ENCODE data around the gene RNF123. TPM values are rescaled to one million over a fixed set of nuclear protein-coding genes. Genes with fewer than 3 reads are reported as not detected.

RNF123 gene
- total RNA-seq, 1 donor from 2014 or later: 49.9 TPM

- Mint-ChIP-seq H3K27ac (no peak overlapping the region), H3K4me1 (ENCODE audit: unreplicated experiment) (peaks cover 10% of the 10 kb centered on the region)
- TF ChIP-seq CTCF (conservative IDR thresholded peaks at IDR 0.05): no peak
Observed at GRCh38 chr3:49659756-49660155, 29.6 kb upstream of the RNF123 start.

DNA sequence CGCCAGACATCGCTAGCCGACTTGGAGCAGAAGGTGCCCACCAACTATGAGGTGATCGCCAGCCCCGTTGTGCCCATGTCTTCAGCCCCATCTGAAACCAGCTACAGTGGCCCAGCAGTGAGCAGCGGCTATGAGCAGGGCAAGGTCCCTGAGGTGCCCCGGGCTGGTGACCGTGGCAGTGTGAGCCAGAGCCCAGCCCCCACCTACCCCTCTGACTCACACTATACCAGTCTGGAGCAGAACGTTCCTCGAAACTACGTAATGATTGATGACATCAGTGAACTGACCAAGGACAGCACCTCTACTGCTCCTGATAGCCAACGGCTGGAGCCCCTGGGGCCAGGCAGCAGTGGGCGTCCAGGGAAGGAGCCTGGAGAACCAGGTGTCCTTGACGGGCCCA is 28.1 kb upstream of the RNF123 start:
- Mint-ChIP-seq H3K27ac (no peak overlapping the region), H3K36me3 (no peaks in the 10 kb centered on the region), H3K4me3 (no peak overlapping the region), H3K4me1 (ENCODE audit: unreplicated experiment) (peaks cover 11% of the 10 kb centered on the region), H3K27me3 (no peaks in the 10 kb centered on the region), H3K9me3 (no peaks in the 10 kb centered on the region)
- no peak for DNase-seq (ENCODE audit: extremely low spot score, unreplicated experiment)
- no peak for TF ChIP-seq CTCF (conservative IDR thresholded peaks at IDR 0.05)

More at GRCh38 chr3:49659756-49660155, 29.6 kb upstream of the RNF123 start:
- no peak for DNase-seq (ENCODE audit: extremely low spot score, unreplicated experiment)
- H3K27me3 Mint-ChIP-seq: no peaks in the 10 kb centered on the region
- H3K4me3 Mint-ChIP-seq: no peak overlapping the region
- H3K9me3 Mint-ChIP-seq: no peaks in the 10 kb centered on the region
- H3K36me3 Mint-ChIP-seq: no peaks in the 10 kb centered on the region

DNA sequence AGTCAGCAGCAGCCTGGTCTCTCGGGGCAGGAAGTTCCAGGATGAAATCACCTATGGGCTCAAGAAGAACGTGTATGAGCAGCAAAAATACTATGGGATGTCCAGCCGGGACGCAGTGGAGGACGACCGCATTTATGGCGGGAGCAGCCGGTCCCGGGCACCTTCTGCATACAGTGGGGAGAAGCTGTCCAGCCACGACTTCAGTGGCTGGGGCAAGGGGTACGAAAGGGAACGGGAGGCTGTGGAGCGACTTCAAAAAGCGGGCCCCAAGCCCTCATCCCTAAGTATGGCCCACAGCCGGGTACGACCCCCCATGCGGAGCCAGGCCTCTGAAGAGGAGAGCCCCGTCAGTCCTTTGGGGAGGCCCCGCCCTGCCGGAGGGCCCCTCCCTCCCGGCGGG is 27.3 kb upstream of the RNF123 start:
- H3K9me3 Mint-ChIP-seq: no peaks in the 10 kb centered on the region
- no peak overlapping the region for H3K27ac Mint-ChIP-seq
- no peak for DNase-seq (ENCODE audit: extremely low spot score, unreplicated experiment)
- no peaks in the 10 kb centered on the region for H3K27me3 Mint-ChIP-seq
- no peak overlapping the region for H3K4me3 Mint-ChIP-seq
- H3K4me1 Mint-ChIP-seq (ENCODE audit: unreplicated experiment): peaks cover 16% of the 10 kb centered on the region
- no peaks in the 10 kb centered on the region for H3K36me3 Mint-ChIP-seq
- no peak for TF ChIP-seq CTCF (conservative IDR thresholded peaks at IDR 0.05)

DNA sequence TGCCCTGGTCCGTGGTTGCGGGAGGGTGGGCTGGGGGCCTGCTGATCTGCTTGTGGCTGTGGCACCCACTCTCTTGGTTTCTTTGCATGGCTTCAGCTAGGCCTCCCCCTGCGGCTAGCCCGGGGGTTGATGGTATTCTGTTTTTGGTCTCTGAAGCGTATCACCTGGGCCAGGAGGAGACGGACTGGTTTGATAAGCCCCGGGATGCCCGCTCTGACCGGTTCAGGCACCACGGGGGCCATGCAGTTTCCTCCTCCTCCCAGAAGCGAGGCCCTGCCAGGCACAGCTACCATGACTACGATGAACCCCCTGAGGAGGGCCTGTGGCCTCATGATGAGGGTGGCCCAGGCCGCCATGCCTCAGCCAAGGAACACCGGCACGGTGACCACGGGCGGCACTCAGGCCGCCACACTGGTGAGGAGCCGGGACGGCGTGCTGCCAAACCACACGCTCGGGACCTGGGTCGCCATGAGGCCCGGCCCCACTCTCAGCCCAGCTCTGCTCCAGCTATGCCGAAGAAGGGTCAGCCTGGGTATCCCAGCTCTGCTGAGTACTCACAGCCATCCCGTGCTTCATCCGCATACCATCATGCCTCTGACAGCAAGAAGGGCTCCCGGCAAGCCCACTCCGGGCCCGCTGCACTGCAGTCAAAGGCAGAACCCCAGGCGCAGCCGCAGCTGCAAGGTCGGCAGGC is 26.5 kb upstream of the RNF123 start:
- H3K27ac Mint-ChIP-seq: no peak overlapping the region
- no peaks in the 10 kb centered on the region for H3K36me3 Mint-ChIP-seq
- H3K9me3 Mint-ChIP-seq: no peaks in the 10 kb centered on the region
- no peak for DNase-seq (ENCODE audit: extremely low spot score, unreplicated experiment)
- no peak for TF ChIP-seq CTCF (conservative IDR thresholded peaks at IDR 0.05)
- H3K27me3 Mint-ChIP-seq: no peaks in the 10 kb centered on the region
- no peak overlapping the region for H3K4me3 Mint-ChIP-seq
- H3K4me1 Mint-ChIP-seq (ENCODE audit: unreplicated experiment): peaks cover 16% of the 10 kb centered on the region

GRCh38 chr3:49663831-49664230 is 25.5 kb upstream of the RNF123 start:
- Mint-ChIP-seq H3K9me3 (no peaks in the 10 kb centered on the region), H3K36me3 (no peaks in the 10 kb centered on the region), H3K27ac (no peak overlapping the region), H3K4me1 (ENCODE audit: unreplicated experiment) (peaks cover 17% of the 10 kb centered on the region), H3K27me3 (no peaks in the 10 kb centered on the region), H3K4me3 (no peak overlapping the region)
- no peak for DNase-seq (ENCODE audit: extremely low spot score, unreplicated experiment)
- no peak for TF ChIP-seq CTCF (conservative IDR thresholded peaks at IDR 0.05)

Measured in type B pancreatic cell (in vitro differentiated cells).